Rectal smooth muscle tissue (tissue), 1 donor: ENCODE results near the gene TBC1D2.

Experiments
- H3K27ac ChIP-seq: one replicate; pipeline ENCODE4 v1.7.0; 2013; ENCODE audit warnings: low read depth, low read length, inconsistent platforms
- H3K27me3 ChIP-seq: one replicate; pipeline ENCODE4 v1.7.0; 2013; ENCODE audit warnings: low read length; ENCODE audit not compliant: control insufficient read depth, insufficient read depth
- H3K36me3 ChIP-seq: one replicate; pipeline ENCODE4 v1.7.0; 2013; ENCODE audit warnings: low read length; ENCODE audit not compliant: control insufficient read depth, insufficient read depth
- H3K4me1 ChIP-seq: one replicate; pipeline ENCODE4 v1.7.0; 2013; ENCODE audit warnings: low read length; ENCODE audit not compliant: control insufficient read depth, insufficient read depth
- H3K4me3 ChIP-seq: one replicate; pipeline ENCODE4 v1.7.0; 2013; ENCODE audit warnings: low read length
- H3K9ac ChIP-seq: one replicate; pipeline ENCODE4 v1.7.0; 2013; ENCODE audit warnings: low read length

Gene TBC1D2

DNA sequence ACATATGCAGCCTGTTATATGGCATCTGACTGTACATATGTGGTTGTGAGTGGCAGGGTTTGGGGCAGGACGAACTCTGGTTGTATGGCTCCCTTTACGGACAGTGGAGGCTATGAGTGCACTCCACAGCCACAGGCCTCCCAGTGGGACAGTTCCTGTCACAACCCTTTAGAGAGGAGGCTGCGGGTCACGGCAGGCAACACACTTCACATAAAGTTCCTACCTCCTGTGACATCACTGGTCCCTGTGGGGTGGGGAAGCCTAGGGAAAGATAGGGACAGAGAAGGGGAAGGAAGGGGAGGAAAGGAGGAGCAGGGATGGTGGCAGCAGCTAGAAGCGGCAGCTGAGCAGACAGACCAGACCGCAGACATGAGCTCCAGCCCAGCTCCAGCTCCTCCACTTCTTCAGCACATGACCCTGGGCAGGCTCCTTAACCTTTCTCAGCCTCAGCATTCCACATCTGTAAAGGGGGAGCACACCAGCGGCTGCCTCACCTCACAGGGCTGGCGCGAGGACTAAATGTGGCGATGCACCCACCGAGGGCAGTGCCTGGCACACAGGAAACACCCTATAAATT lies 35.6 kb downstream of the TBC1D2 start:
- no peak overlapping the region for H3K27ac ChIP-seq
- H3K4me3 ChIP-seq: no peak overlapping the region
- no peaks in the 10 kb centered on the region for H3K4me1 ChIP-seq
- H3K27me3 ChIP-seq: no peaks in the 10 kb centered on the region
- no peak overlapping the region for H3K9ac ChIP-seq
- peaks cover 9% of the 10 kb centered on the region for H3K36me3 ChIP-seq

DNA sequence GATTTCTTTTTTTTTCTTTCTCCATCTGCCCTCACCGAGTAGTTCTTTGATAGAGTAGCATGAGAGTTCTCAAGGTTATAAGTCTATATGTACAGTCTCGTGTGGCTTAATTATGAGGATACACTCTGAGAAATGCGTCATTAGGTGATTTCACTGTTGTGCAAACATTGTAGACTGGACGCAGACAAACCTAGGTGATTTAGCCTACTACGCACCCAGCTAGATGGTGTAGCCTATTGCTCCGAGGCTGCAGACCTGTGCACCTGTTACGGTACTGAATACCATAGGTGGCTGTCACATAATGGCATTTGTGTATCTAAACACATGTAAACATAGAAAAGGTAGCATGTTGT lies 36.1 kb downstream of the TBC1D2 start:
- H3K36me3 ChIP-seq: peaks cover 9% of the 10 kb centered on the region

DNA sequence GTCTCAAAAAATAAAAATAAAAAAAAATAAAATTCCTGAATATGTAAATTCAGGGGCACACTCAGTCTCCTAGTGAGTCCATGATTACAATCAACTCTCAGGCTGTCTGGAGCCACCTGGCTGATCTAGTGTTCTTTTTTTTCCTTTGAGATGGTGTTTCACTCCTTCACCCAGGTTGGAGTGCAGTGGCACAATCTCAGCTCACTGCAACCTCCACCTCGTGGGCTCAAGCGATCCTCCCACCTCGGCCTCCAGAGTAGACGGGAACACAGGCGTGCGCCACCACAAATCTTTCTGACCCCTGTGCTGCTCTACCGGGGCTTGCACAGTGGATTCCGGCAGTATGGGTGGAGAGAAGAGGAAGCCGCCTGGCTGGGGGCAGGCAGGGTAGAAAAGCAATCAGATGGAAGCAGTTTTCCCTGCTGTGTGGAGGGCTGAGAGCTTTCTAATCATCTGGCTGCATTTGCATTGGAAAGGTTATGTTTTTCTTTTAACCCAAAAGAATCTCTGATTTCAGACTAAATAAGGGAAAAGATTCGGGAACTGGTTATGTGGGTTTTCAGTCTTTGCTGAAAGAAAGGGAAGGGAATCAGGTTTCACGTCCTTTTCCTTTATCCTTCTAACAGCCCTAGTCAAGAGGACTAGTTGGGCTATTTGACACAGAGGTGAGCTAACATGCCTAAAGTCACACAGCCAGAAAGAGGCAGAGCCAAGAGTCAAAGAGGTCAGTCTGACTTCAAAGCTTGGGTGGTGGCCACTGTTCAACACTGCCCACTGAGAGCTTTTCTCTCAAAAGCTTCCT lies 36.7 kb downstream of the TBC1D2 start:
- Histone ChIP-seq H3K27me3 (no peaks in the 10 kb centered on the region), H3K4me3 (no peak overlapping the region), H3K27ac (no peak overlapping the region), H3K4me1 (no peaks in the 10 kb centered on the region), H3K9ac (no peak overlapping the region), H3K36me3 (peaks cover 11% of the 10 kb centered on the region)

More for the DNA sequence above, 36.1 kb downstream of the TBC1D2 start:
- H3K4me3 ChIP-seq: no peak overlapping the region
- no peak overlapping the region for H3K27ac ChIP-seq
- H3K27me3 ChIP-seq: no peaks in the 10 kb centered on the region
- no peak overlapping the region for H3K9ac ChIP-seq
- H3K4me1 ChIP-seq: no peaks in the 10 kb centered on the region

DNA sequence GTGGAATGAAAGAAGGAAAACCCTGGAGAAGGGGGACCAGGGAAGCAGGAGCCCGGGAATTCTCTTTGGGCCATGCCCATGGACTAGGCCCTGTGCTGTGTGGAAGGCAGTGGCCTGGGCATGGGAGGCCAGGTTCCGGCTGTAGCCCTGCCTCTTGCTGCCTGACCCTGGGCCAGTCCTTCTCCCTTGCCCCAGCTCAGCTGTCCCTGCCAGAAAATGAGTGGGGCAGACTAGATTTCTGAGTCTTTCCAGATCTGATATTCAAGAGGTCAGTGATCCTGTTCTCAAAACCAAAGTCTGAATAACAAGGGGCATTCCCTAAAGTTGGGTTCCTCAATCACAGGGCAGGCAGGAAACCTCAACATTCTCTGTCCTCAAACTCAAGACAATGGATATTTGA lies 38.2 kb downstream of the TBC1D2 start:
- Histone ChIP-seq H3K27me3 (no peaks in the 10 kb centered on the region), H3K4me1 (no peaks in the 10 kb centered on the region), H3K36me3 (peaks cover 12% of the 10 kb centered on the region), H3K4me3 (no peak overlapping the region), H3K27ac (no peak overlapping the region), H3K9ac (no peak overlapping the region)

- Histone ChIP-seq H3K4me3 (no peak overlapping the region), H3K27ac (no peak overlapping the region), H3K36me3 (peaks cover 12% of the 10 kb centered on the region), H3K9ac (no peak overlapping the region), H3K27me3 (no peaks in the 10 kb centered on the region), H3K4me1 (no peaks in the 10 kb centered on the region)
Measured at GRCh38 chr9:98216391-98216790, 39.1 kb downstream of the TBC1D2 start.

- no peak overlapping the region for H3K27ac ChIP-seq
- H3K4me3 ChIP-seq: no peak overlapping the region
- peaks cover 12% of the 10 kb centered on the region for H3K36me3 ChIP-seq
- no peaks in the 10 kb centered on the region for H3K27me3 ChIP-seq
- H3K9ac ChIP-seq: no peak overlapping the region
- no peaks in the 10 kb centered on the region for H3K4me1 ChIP-seq
Measured at GRCh38 chr9:98215821-98216220, 39.6 kb downstream of the TBC1D2 start.

GRCh38 chr9:98215271-98215670 lies 40.2 kb downstream of the TBC1D2 start:
- Histone ChIP-seq H3K27me3 (no peaks in the 10 kb centered on the region), H3K27ac (no peak overlapping the region), H3K4me1 (no peaks in the 10 kb centered on the region), H3K4me3 (no peak overlapping the region), H3K36me3 (peaks cover 12% of the 10 kb centered on the region), H3K9ac (no peak overlapping the region)

DNA sequence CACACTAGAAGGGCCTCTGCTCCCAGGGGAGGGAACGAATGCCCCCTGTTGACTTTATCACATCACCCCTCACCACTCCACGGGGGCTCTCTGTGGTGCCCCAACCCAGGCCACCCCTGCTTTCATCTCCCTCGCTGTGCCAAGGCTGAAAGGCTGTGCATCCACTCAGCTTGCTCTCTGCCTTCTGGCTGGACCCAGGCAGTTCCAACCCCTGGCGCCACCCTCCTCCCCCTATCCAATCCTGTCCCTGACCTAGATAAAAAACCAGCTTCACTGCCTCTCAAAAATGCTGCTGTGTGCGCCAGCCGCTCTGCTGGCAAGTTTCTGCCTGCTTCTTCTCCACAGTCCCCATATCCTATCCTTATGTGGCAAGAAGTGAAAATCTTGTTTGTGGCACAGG lies 40.6 kb downstream of the TBC1D2 start:
- no peaks in the 10 kb centered on the region for H3K4me1 ChIP-seq
- H3K36me3 ChIP-seq: peaks cover 14% of the 10 kb centered on the region
- no peak overlapping the region for H3K9ac ChIP-seq
- no peaks in the 10 kb centered on the region for H3K27me3 ChIP-seq
- no peak overlapping the region for H3K4me3 ChIP-seq
- H3K27ac ChIP-seq: no peak overlapping the region

DNA sequence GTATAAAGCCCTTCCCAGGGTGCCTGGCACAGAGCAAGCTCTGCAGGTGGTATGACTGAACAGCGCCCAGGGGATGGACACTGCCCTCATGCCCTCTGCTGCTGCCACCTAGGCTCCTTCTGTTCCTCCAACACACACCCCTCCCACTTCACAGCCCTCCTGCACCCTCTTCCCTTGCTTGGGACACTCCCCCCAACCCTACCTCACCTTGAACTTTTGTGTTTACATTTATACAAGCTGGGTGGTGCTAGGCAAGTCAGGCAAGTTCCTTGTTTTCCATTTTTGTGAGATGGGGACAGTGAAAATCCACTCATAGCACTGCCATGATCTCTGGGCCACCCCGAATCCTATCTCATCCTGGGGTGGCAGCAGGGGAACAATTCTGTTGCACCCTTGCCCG lies 44.2 kb downstream of the TBC1D2 start:
- peaks cover 11% of the 10 kb centered on the region for H3K36me3 ChIP-seq
- H3K9ac ChIP-seq: no peak overlapping the region
- H3K4me1 ChIP-seq: no peaks in the 10 kb centered on the region
- no peaks in the 10 kb centered on the region for H3K27me3 ChIP-seq
- no peak overlapping the region for H3K27ac ChIP-seq
- no peak overlapping the region for H3K4me3 ChIP-seq

GRCh38 chr9:98210435-98210834 lies 45.0 kb downstream of the TBC1D2 start:
- Histone ChIP-seq H3K36me3 (peaks cover 11% of the 10 kb centered on the region), H3K27ac (no peak overlapping the region), H3K4me1 (no peaks in the 10 kb centered on the region), H3K9ac (no peak overlapping the region), H3K4me3 (no peak overlapping the region), H3K27me3 (no peaks in the 10 kb centered on the region)

- Histone ChIP-seq H3K4me3 (no peak overlapping the region), H3K27me3 (no peaks in the 10 kb centered on the region), H3K4me1 (no peaks in the 10 kb centered on the region), H3K27ac (no peak overlapping the region), H3K9ac (no peak overlapping the region), H3K36me3 (peaks cover 11% of the 10 kb centered on the region)
Measured at GRCh38 chr9:98209530-98209929, 45.9 kb downstream of the TBC1D2 start.

GRCh38 chr9:98208635-98209034 lies 46.8 kb downstream of the TBC1D2 start:
- Histone ChIP-seq H3K36me3 (peaks cover 8% of the 10 kb centered on the region), H3K27ac (no peak overlapping the region), H3K9ac (no peak overlapping the region), H3K4me1 (no peaks in the 10 kb centered on the region), H3K4me3 (no peak overlapping the region), H3K27me3 (no peaks in the 10 kb centered on the region)

- no peak overlapping the region for H3K9ac ChIP-seq
- H3K4me3 ChIP-seq: no peak overlapping the region
- no peaks in the 10 kb centered on the region for H3K4me1 ChIP-seq
- peaks cover 8% of the 10 kb centered on the region for H3K36me3 ChIP-seq
- no peak overlapping the region for H3K27ac ChIP-seq
- H3K27me3 ChIP-seq: no peaks in the 10 kb centered on the region
Measured at GRCh38 chr9:98207606-98208005, 47.8 kb downstream of the TBC1D2 start.
